Stimulated activated naive CD8-positive, alpha-beta T cell treated with anti-CD3 and anti-CD28 coated beads, Interleukin-15, Interleukin-2, amounts not matched to agents 100 ng/mL and 50 ng/mL, for 24 hours (primary cell): ENCODE measurements around the gene PTGR3.
A peak's percentile ranks its signal among the peaks of the same experiment; 100 is the strongest.
"Not testable (repeated sequence)": the region's sequence is repeated elsewhere in the genome, so short reads cannot be mapped to it uniquely, and the experiment has no call there.

Experiments used
- H3K27ac Mint-ChIP-seq: one replicate; pipeline ENCODE4 v1.8.0; 2021; ENCODE audit warnings: mild to moderate bottlenecking, mixed read lengths
- H3K27me3 Mint-ChIP-seq: one replicate; pipeline ENCODE4 v1.8.0; 2021; ENCODE audit warnings: mixed read lengths
- H3K36me3 Mint-ChIP-seq: one replicate; pipeline ENCODE4 v1.8.0; 2021; ENCODE audit warnings: low read depth, mixed read lengths
- H3K4me1 Mint-ChIP-seq: one replicate; pipeline ENCODE4 v1.8.0; 2021; ENCODE audit warnings: low read depth, mixed read lengths
- H3K4me3 Mint-ChIP-seq: one replicate; pipeline ENCODE4 v1.8.0; 2021; ENCODE audit warnings: mild to moderate bottlenecking, mixed read lengths
- H3K9me3 Mint-ChIP-seq: one replicate; pipeline ENCODE4 v1.8.0; 2021; ENCODE audit warnings: mixed read lengths

PTGR3 gene

GRCh38 chr18:75204732-75205513 is 4.0 kb downstream of the PTGR3 start:
- no peaks in the 10 kb centered on the region for H3K9me3 Mint-ChIP-seq
- H3K4me3 Mint-ChIP-seq = peak overlapping the region; percentile 18
- H3K27ac Mint-ChIP-seq = no peak overlapping the region
- H3K4me1 Mint-ChIP-seq = peaks cover 50% of the 10 kb centered on the region
- H3K36me3 Mint-ChIP-seq = peaks cover 31% of the 10 kb centered on the region
- H3K27me3 Mint-ChIP-seq = peaks cover 3% of the 10 kb centered on the region

DNA sequence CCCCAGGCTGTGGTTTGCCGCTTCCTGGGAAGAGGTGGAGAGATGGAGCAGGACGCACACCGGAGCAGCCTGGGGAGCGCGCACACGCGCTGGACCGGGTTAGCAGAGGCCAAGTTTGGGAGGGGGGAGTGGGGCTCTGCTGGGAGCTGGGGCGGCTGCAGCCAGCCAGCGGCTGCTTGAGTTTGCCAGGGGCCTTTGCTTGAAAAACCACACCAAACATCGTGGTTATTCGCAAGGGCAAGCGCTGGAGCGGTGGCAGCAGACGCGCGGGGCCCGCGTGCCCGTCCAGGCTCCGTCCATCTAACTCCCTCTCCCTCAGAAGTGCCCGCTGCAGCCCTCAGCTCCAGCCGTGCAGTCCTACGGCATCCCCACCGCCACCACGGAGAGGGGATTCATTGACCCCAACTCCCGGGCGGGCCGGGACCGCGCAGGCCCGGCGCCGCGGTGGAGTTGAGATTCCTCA is 4.6 kb downstream of the PTGR3 start:
- Mint-ChIP-seq H3K36me3 (peaks cover 34% of the 10 kb centered on the region), H3K9me3 (no peaks in the 10 kb centered on the region), H3K4me3 (no peak overlapping the region), H3K27ac (no peak overlapping the region), H3K4me1 (peaks cover 52% of the 10 kb centered on the region), H3K27me3 (peaks cover 3% of the 10 kb centered on the region)

GRCh38 chr18:75203416-75204268 is 5.3 kb downstream of the PTGR3 start:
- H3K27me3 Mint-ChIP-seq = peaks cover 3% of the 10 kb centered on the region
- H3K4me3 Mint-ChIP-seq = no peak overlapping the region
- H3K9me3 Mint-ChIP-seq = no peaks in the 10 kb centered on the region
- H3K36me3 Mint-ChIP-seq = peaks cover 34% of the 10 kb centered on the region
- no peak overlapping the region for H3K27ac Mint-ChIP-seq
- H3K4me1 Mint-ChIP-seq = peaks cover 52% of the 10 kb centered on the region

DNA sequence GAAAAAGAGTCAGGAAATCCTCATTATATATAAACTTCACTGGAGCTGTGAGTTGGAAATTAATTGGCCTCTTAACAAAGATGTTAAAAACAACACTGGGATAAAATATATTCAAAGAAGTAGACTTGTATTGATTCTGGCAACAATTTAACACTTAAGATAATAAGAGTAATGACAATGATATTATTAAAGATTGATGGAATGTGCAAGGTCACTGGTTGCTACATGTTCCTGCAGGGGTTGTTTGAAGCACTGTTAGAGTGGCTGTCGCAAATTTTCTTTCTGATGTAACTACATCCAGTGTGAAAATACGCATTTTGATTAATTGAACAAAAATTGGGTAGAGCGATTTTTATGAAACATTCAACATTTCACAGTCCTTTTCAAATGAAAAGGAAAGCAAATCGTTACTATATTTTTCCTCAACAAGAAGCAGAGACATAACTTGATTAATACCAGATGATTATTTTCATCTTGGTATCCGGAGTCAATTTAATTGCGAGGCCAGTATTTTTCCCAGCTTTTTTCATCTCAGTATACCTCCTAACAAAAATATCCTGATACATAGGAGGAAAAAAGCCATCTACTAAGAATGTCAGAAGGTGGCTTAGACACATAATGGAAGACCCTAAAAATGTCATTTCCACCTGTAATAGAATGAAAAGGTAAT is 6.1 kb downstream of the PTGR3 start:
- peaks cover 32% of the 10 kb centered on the region for H3K36me3 Mint-ChIP-seq
- H3K4me3 Mint-ChIP-seq = no peak overlapping the region
- peaks cover 3% of the 10 kb centered on the region for H3K27me3 Mint-ChIP-seq
- H3K4me1 Mint-ChIP-seq = peaks cover 54% of the 10 kb centered on the region
- peak overlapping the region; percentile 12 for H3K27ac Mint-ChIP-seq
- no peaks in the 10 kb centered on the region for H3K9me3 Mint-ChIP-seq

DNA sequence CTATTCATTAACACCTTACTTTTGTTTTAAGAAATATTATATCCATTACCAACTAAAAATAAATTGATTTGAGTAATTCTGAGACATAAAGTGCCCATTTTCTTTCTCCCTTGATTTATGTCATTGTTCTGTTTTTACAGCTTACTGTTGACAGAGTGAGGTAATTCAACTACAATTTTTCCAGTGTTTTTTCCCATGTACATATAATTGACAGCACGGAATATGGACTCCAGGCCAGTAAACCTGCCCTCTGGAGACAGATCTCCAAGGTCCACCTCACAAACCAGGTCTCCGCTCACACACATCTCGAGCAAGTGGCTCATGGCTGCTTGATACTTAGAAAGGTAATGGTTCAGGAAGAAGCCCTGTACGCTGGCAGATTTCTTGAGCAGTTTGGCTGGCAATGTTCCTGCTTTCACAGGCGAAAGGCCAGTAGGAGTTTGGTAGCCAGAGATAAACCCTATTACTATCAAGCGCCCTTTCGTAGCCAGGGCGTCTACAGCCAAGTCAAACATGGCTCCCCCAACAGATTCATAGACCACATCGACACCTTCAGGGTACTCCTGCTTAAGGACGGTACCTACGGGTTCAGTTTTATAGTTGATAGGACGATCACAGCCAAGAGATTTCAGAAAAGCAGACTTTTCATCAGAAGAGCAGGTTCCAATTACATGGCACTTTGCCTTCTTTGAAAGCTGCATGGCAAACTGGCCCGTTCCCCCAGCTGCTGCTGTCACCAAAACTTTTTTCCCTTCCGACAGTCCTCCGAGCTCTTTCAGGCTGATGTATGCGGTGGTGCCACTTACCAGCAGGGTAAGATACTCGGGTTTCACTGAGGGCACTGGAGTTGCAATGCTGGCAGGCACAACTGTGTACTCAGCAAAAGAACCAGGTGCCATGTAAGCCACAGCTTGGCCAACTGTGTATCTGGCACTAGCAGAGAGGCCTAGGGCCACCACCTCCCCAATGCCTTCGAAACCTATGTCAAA is 7.4 kb downstream of the PTGR3 start:
- Mint-ChIP-seq H3K36me3 (peaks cover 31% of the 10 kb centered on the region), H3K4me1 (peaks cover 43% of the 10 kb centered on the region), H3K4me3 (no peak overlapping the region), H3K27ac (peak overlapping the region; percentile 52), H3K9me3 (no peaks in the 10 kb centered on the region), H3K27me3 (peaks cover 3% of the 10 kb centered on the region)

GRCh38 chr18:75200605-75201280 is 8.2 kb downstream of the PTGR3 start:
- no peak overlapping the region for H3K4me3 Mint-ChIP-seq
- peaks cover 33% of the 10 kb centered on the region for H3K36me3 Mint-ChIP-seq
- no peaks in the 10 kb centered on the region for H3K9me3 Mint-ChIP-seq
- H3K4me1 Mint-ChIP-seq = peaks cover 35% of the 10 kb centered on the region
- peak overlapping the region; percentile 65 for H3K27ac Mint-ChIP-seq
- peaks cover 3% of the 10 kb centered on the region for H3K27me3 Mint-ChIP-seq

- Mint-ChIP-seq H3K4me1 (peaks cover 28% of the 10 kb centered on the region), H3K36me3 (peaks cover 33% of the 10 kb centered on the region), H3K9me3 (no peaks in the 10 kb centered on the region), H3K27me3 (no peaks in the 10 kb centered on the region), H3K4me3 (no peak overlapping the region), H3K27ac (no peak overlapping the region)
Observed at GRCh38 chr18:75200071-75200470, 8.9 kb downstream of the PTGR3 start.

GRCh38 chr18:75199327-75199726 is 9.6 kb downstream of the PTGR3 start:
- Mint-ChIP-seq H3K36me3 (peaks cover 33% of the 10 kb centered on the region), H3K27ac (no peak overlapping the region), H3K9me3 (no peaks in the 10 kb centered on the region), H3K27me3 (no peaks in the 10 kb centered on the region), H3K4me1 (peaks cover 27% of the 10 kb centered on the region), H3K4me3 (no peak overlapping the region)

- Mint-ChIP-seq H3K4me3 (no peak overlapping the region), H3K36me3 (peaks cover 32% of the 10 kb centered on the region), H3K27me3 (no peaks in the 10 kb centered on the region), H3K27ac (no peak overlapping the region), H3K4me1 (peaks cover 27% of the 10 kb centered on the region), H3K9me3 (no peaks in the 10 kb centered on the region)
Observed at GRCh38 chr18:75198036-75198435, 10.9 kb downstream of the PTGR3 start.

GRCh38 chr18:75192899-75193298 is 16.0 kb downstream of the PTGR3 start:
- no peaks in the 10 kb centered on the region for H3K27me3 Mint-ChIP-seq
- peaks cover 2% of the 10 kb centered on the region for H3K4me1 Mint-ChIP-seq
- no peak overlapping the region for H3K27ac Mint-ChIP-seq
- peaks cover 3% of the 10 kb centered on the region for H3K36me3 Mint-ChIP-seq
- no peak overlapping the region for H3K4me3 Mint-ChIP-seq
- no peaks in the 10 kb centered on the region for H3K9me3 Mint-ChIP-seq

DNA sequence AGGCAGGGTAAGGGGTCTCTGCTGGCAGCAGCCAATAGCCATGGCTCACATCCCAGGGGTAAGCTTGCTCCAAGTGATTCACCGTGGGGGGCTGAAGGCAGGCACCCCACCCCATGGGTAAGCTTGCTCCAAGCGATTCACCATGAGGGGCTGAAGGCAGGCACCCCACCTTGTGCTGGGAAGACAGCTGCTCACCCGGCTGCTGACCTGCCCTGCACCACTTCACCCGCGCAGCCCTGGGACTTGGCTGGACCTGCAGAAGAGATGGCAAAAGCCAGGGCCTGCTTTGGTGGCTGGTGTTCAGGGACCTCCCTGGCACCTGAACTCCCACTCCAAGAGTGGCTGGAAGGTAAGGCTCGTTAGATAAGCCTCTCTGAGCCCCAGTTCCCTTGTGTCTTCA is 19.2 kb downstream of the PTGR3 start:
- no peaks in the 10 kb centered on the region for H3K36me3 Mint-ChIP-seq
- no peak overlapping the region for H3K27ac Mint-ChIP-seq
- no peaks in the 10 kb centered on the region for H3K4me1 Mint-ChIP-seq
- H3K9me3 Mint-ChIP-seq = no peaks in the 10 kb centered on the region
- no peaks in the 10 kb centered on the region for H3K27me3 Mint-ChIP-seq
- H3K4me3 Mint-ChIP-seq = no peak overlapping the region

DNA sequence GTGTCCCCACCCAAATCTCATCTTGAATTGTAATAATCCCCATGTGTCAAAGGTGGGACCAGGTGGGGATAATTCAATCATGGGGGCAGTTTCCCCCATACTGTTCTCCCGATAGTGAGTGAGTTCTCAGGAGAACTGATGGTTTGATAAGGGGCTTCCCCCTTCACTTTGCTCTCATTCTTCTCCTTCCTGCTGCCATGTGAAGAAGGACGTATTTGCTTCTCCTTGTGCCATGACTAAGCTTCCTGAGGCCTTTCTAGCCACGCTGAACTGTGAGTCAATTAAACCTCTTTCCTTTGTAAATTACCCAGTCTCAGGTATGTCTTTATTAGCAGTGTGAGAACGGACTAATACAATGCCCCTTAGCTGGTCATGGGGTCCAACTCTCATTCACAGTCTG is 21.2 kb downstream of the PTGR3 start:
- H3K9me3 Mint-ChIP-seq, H3K4me3 Mint-ChIP-seq, H3K27ac Mint-ChIP-seq, H3K4me1 Mint-ChIP-seq, H3K36me3 Mint-ChIP-seq, H3K27me3 Mint-ChIP-seq: not testable (repeated sequence)

DNA sequence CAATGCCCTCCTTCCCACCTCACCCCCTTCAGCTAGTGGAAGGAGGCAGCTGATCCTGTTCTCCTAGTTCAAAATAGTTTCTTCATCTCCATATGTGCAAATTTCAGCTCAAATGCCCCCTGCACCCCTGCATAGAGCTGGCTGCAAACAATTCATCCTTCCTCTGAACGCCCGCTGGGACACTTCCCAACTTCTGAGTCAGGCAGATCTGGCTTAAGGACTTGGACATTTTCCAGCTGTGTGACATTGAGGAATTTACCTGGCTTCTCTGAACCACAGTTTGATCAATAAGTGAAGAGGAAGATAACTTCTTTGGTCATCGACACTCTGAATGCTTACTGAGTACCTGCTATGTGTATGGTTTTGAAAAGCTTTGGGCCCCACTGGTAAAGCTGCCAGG is 23.5 kb downstream of the PTGR3 start:
- no peak overlapping the region for H3K27ac Mint-ChIP-seq
- H3K4me1 Mint-ChIP-seq = no peaks in the 10 kb centered on the region
- no peaks in the 10 kb centered on the region for H3K36me3 Mint-ChIP-seq
- H3K4me3 Mint-ChIP-seq = no peak overlapping the region
- peaks cover 4% of the 10 kb centered on the region for H3K27me3 Mint-ChIP-seq
- H3K9me3 Mint-ChIP-seq = peaks cover 9% of the 10 kb centered on the region
